ENCODE measurements around the gene CLEC2L.

DNA sequence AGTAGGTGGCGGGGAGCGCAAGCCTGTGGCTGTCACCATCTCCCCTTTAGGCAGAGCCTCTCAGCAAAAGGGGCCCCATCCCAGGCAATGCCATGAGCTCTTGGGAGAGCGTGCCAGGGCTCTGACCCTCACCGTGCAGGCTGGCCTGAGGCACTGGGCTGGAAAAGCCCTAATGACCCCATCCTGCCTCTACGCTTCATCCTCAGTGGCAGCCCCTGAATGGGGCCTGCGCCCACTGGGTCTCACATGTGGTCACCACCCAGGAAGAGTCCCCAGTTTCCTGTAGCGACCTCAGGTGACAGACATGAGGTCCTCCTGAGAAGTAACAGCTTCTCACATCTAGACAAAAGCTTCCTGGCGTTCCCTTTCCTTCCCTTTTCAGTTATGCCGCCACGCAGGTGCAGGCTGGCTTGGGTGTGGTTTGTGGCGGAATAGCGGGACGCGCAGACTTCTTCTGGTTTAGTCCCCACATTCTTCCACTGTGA is 59.2 kb downstream of the CLEC2L start:
- TF ChIP-seq FOSL1 (CRISPR knock-in tag; IDR thresholded peaks at IDR 0.05; ENCODE audit: borderline replicate concordance) (no peak), TP53 (CRISPR knock-in tag; conservative IDR thresholded peaks at IDR 0.05) (no peak), POLR2AphosphoS2 (IDR thresholded peaks at IDR 0.05; ENCODE audit: low read depth, low read length) (no peak), SP140L (CRISPR knock-in tag; IDR thresholded peaks at IDR 0.05; ENCODE audit: borderline replicate concordance) (no peak), ZNF274 (CRISPR knock-in tag; IDR thresholded peaks at IDR 0.05) (no peak), ZNF335 (CRISPR knock-in tag; IDR thresholded peaks at IDR 0.05) (no peak), ZNF235 (CRISPR knock-in tag; IDR thresholded peaks at IDR 0.05; ENCODE audit: borderline replicate concordance) (no peak), ZNF292 (CRISPR knock-in tag; IDR thresholded peaks at IDR 0.05; ENCODE audit: borderline replicate concordance, low read depth) (no peak)
- TF ChIP-seq, protein P1, sequence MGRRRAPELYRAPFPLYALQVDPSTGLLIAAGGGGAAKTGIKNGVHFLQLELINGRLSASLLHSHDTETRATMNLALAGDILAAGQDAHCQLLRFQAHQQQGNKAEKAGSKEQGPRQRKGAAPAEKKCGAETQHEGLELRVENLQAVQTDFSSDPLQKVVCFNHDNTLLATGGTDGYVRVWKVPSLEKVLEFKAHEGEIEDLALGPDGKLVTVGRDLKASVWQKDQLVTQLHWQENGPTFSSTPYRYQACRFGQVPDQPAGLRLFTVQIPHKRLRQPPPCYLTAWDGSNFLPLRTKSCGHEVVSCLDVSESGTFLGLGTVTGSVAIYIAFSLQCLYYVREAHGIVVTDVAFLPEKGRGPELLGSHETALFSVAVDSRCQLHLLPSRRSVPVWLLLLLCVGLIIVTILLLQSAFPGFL (CRISPR knock-in tag; IDR thresholded peaks at IDR 0.05) = no peak

Measured in HepG2 (cell line).